ENCODE data around the gene FAM227B.
A peak's percentile ranks its signal among the peaks of the same experiment; 100 is the strongest.
"Not testable (repeated sequence)": the region's sequence is repeated elsewhere in the genome, so short reads cannot be mapped to it uniquely, and the experiment has no call there.

Gene FAM227B

GRCh38 chr15:49620658-49621368 is at the start of gene FAM227B, which contains the start of gene DTWD1:
Gene FAM227B (minus strand): TSS chr15:49620818. CDS start chr15:49615171, 5,647 bp downstream.
Gene DTWD1 (plus strand): TSS chr15:49621048. CDS start chr15:49625168, 4,120 bp downstream.
- DNase-seq (ENCODE audit: low spot score): peak; percentile 89

- no peak for DNase-seq (ENCODE audit: low spot score)
These were observed 48.7 kb upstream of the FAM227B start for GRCh38 chr15:49669288-49669687.

GRCh38 chr15:49666486-49666885 is 45.9 kb upstream of the FAM227B start:
- DNase-seq (ENCODE audit: low spot score): not testable (repeated sequence)

GRCh38 chr15:49664716-49665115 is 44.1 kb upstream of the FAM227B start:
- no peak for DNase-seq (ENCODE audit: low spot score)

- no peak for DNase-seq (ENCODE audit: low spot score)
These were observed 36.1 kb upstream of the FAM227B start for GRCh38 chr15:49656734-49657133.

GRCh38 chr15:49652922-49653321 is 32.3 kb upstream of the FAM227B start:
- DNase-seq (ENCODE audit: low spot score): no peak

GRCh38 chr15:49650676-49651075 is 30.1 kb upstream of the FAM227B start:
- no peak for DNase-seq (ENCODE audit: low spot score)

GRCh38 chr15:49649987-49650386 is 29.4 kb upstream of the FAM227B start:
- DNase-seq (ENCODE audit: low spot score): no peak

GRCh38 chr15:49646891-49647290 is 26.3 kb upstream of the FAM227B start:
- DNase-seq (ENCODE audit: low spot score): no peak

GRCh38 chr15:49645941-49646340 is 25.3 kb upstream of the FAM227B start:
- peak; percentile 29 for DNase-seq (ENCODE audit: low spot score)

- no peak for DNase-seq (ENCODE audit: low spot score)
These were observed 24.7 kb upstream of the FAM227B start for GRCh38 chr15:49645277-49645676.

- peak; percentile 30 for DNase-seq (ENCODE audit: low spot score)
These were observed 23.8 kb upstream of the FAM227B start for GRCh38 chr15:49644364-49644794.

- no peak for DNase-seq (ENCODE audit: low spot score)
These were observed 17.2 kb upstream of the FAM227B start for GRCh38 chr15:49637857-49638256.

- no peak for DNase-seq (ENCODE audit: low spot score)
These were observed 7.8 kb upstream of the FAM227B start for GRCh38 chr15:49628379-49628778.

GRCh38 chr15:49627407-49627877 is 6.8 kb upstream of the FAM227B start:
- no peak for DNase-seq (ENCODE audit: low spot score)

GRCh38 chr15:49625460-49626036 is 4.9 kb upstream of the FAM227B start:
- DNase-seq (ENCODE audit: low spot score): no peak

GRCh38 chr15:49624056-49624455 is 3.4 kb upstream of the FAM227B start:
- no peak for DNase-seq (ENCODE audit: low spot score)

GRCh38 chr15:49622561-49622960 is 1.9 kb upstream of the FAM227B start:
- no peak for DNase-seq (ENCODE audit: low spot score)

- no peak for DNase-seq (ENCODE audit: low spot score)
These were observed 1.3 kb upstream of the FAM227B start for GRCh38 chr15:49621887-49622286.

GRCh38 chr15:49621401-49621811 is 788 bp upstream of the FAM227B start:
- DNase-seq (ENCODE audit: low spot score): peak; percentile 21

GRCh38 chr15:49620199-49620598 is 419 bp downstream of the FAM227B start:
- DNase-seq (ENCODE audit: low spot score): no peak

- no peak for DNase-seq (ENCODE audit: low spot score)
These were observed 1.4 kb downstream of the FAM227B start for GRCh38 chr15:49619226-49619625.

- not testable (repeated sequence) for DNase-seq (ENCODE audit: low spot score)
These were observed 8.4 kb downstream of the FAM227B start for GRCh38 chr15:49612240-49612639.
